Keratinocyte (primary cell): ENCODE measurements around the gene ST3GAL6. TPM values are rescaled to one million over a fixed set of nuclear protein-coding genes. Genes with fewer than 3 reads are reported as not detected.

ENCODE experiments used
- DNase-seq: peaks from one replicate; pipeline ENCODE4 v3.0.0-alpha.2; 2011; ENCODE audit warnings: low read depth, missing footprints, low spot score
- FAIRE-seq: peaks from 2 replicates; lab custom pipeline; 2011; peaks lifted over from hg19 to GRCh38; lab: Jason Lieb, UNC
- H2AFZ ChIP-seq: 2 replicates; pipeline ENCODE4 v1.6.0; 2012; ENCODE audit warnings: low read length, control low read depth, inconsistent platforms; ENCODE audit not compliant: control insufficient read depth
- H3K27ac ChIP-seq: 2 replicates; pipeline ENCODE4 v1.5.1; 2011; ENCODE audit warnings: low read length; ENCODE audit not compliant: control insufficient read depth, insufficient read depth
- H3K27me3 ChIP-seq: 3 replicates; pipeline ENCODE4 v1.6.0; 2011; ENCODE audit warnings: low read length; ENCODE audit not compliant: control insufficient read depth, insufficient read depth; ENCODE audit errors: extremely low read depth
- H3K36me3 ChIP-seq, 2 experiments: 2 replicates in 1 of 2; 3 replicates in 1 of 2; pipeline ENCODE4 v1.5.1; 2011; ENCODE audit warnings: low read length in 2 of 2, mild to moderate bottlenecking in 1 of 2; ENCODE audit not compliant: control insufficient read depth in 2 of 2, insufficient read depth in 2 of 2; ENCODE audit errors: extremely low read depth in 1 of 2
- H3K4me1 ChIP-seq: 3 replicates; pipeline ENCODE4 v1.5.1; 2011; ENCODE audit warnings: low read length; ENCODE audit not compliant: control insufficient read depth, insufficient read depth; ENCODE audit errors: extremely low read depth
- H3K4me2 ChIP-seq: 3 replicates; pipeline ENCODE4 v1.6.0; 2011; ENCODE audit warnings: low read depth, low read length; ENCODE audit not compliant: control insufficient read depth, insufficient read depth; ENCODE audit errors: extremely low read depth
- H3K4me3 ChIP-seq, 3 experiments: fragments of 200-600 bp in 1 of 3; sonication (generic) in 1 of 3; 2 replicates in 2 of 3; 3 replicates in 1 of 3; pipeline ENCODE4 v1.5.1; 2011 to 2016; ENCODE audit warnings: low read length in 3 of 3, mild to moderate bottlenecking in 3 of 3, control low read depth in 2 of 3, inconsistent platforms in 1 of 3, low read depth in 1 of 3, mixed read lengths in 1 of 3, mixed run types in 1 of 3, moderate library complexity in 1 of 3; ENCODE audit not compliant: control insufficient read depth in 2 of 3, insufficient read depth in 2 of 3; ENCODE audit errors: extremely low read depth in 1 of 3
- H3K79me2 ChIP-seq: 2 replicates; pipeline ENCODE4 v1.6.0; 2012; ENCODE audit warnings: low read length; ENCODE audit not compliant: control insufficient read depth, insufficient read depth
- H3K9ac ChIP-seq: 3 replicates; pipeline ENCODE4 v1.6.0; 2011; ENCODE audit warnings: low read length; ENCODE audit not compliant: control insufficient read depth, insufficient read depth; ENCODE audit errors: extremely low read depth
- H3K9me1 ChIP-seq: 3 replicates; pipeline ENCODE4 v1.6.0; 2011; ENCODE audit warnings: low read length; ENCODE audit not compliant: control insufficient read depth, insufficient read depth; ENCODE audit errors: extremely low read depth
- H3K9me3 ChIP-seq: 2 replicates; pipeline ENCODE4 v1.5.1; 2012; ENCODE audit warnings: low read depth, low read length; ENCODE audit not compliant: control insufficient read depth
- H4K20me1 ChIP-seq: 3 replicates; pipeline ENCODE4 v1.6.0; 2011; ENCODE audit warnings: low read length; ENCODE audit not compliant: control insufficient read depth, insufficient read depth; ENCODE audit errors: extremely low read depth
- EZH2 ChIP-seq: IDR thresholded peaks from one replicate; pipeline ENCODE4 v1.6.1; 2012; ENCODE audit warnings: inconsistent platforms, mild to moderate bottlenecking, low read length, moderate library complexity
- dilution Hi-C: fragments of 300-500 bp; cut with MboI; formaldehyde crosslinking; loops from one replicate; pipeline ENCODE4 v1.7.0; 2020; ENCODE audit warnings: low sequenced_read_pairs; ENCODE audit not compliant: extremely low pct_ligation_motif_present
- polyA plus RNA-seq, 5 experiments: library from polyadenylated mRNA; depleted of rRNA in 3 of 5; stranded (reverse) in 3 of 5; stranded (forward) in 1 of 5; unstranded in 1 of 5; fragments of >200 nt; gene quantifications; 1 replicate in 1 of 5; 2 replicates in 3 of 5; 3 replicates in 1 of 5; pipeline versions ENCODE4 v1.2.1 to v1.2.3, GENCODE V29; 2011 to 2012; ENCODE audit warnings: missing spikeins in 2 of 5, low read depth in 1 of 5, low replicate concordance in 1 of 5
- TF ChIP-seq, protein P1 (sequence below), 3 experiments: IDR thresholded peaks in 1 of 3; conservative IDR thresholded peaks in 1 of 3; optimal IDR thresholded peaks in 1 of 3; 2 replicates in 2 of 3; 3 replicates in 1 of 3; pipeline versions ENCODE3 to v1.5.1; 2011; ENCODE audit warnings: low read length in 3 of 3, mild to moderate bottlenecking in 3 of 3, moderate library complexity in 2 of 3, control low read depth in 1 of 3, inconsistent platforms in 1 of 3; ENCODE audit not compliant: insufficient read depth in 2 of 3; ENCODE audit errors: extremely low read depth in 1 of 3

ST3GAL6 gene
- polyA plus RNA-seq, 1 donor (not counting 4 experiments of a cell fraction or from before 2014, with no cell fraction given), result 5.3 TPM

GRCh38 chr3:98826126-98826525, 63.0 kb downstream of the ST3GAL6 start:
- H2AFZ ChIP-seq, result no peak overlapping the region
- H3K27ac ChIP-seq, result peak overlapping the region; percentile 42
- peaks cover 3% of the 10 kb centered on the region for H4K20me1 ChIP-seq
- peak; percentile 55 for FAIRE-seq
- peaks cover 11 to 26% of the 10 kb centered on the region in 2 experiments for H3K36me3 ChIP-seq
- no peak for DNase-seq
- no peaks in the 10 kb centered on the region for H3K9me3 ChIP-seq
- no peaks in the 10 kb centered on the region for H3K27me3 ChIP-seq
- dilution Hi-C loops, result no loop called here
- H3K4me1 ChIP-seq, result peaks cover 5% of the 10 kb centered on the region
- peaks cover 44% of the 10 kb centered on the region for H3K79me2 ChIP-seq
- H3K9me1 ChIP-seq, result no peaks in the 10 kb centered on the region
- no peak overlapping the region for H3K9ac ChIP-seq
- H3K4me2 ChIP-seq, result no peak overlapping the region
- no peak overlapping the region for H3K4me3 ChIP-seq
- TF ChIP-seq, protein P1, sequence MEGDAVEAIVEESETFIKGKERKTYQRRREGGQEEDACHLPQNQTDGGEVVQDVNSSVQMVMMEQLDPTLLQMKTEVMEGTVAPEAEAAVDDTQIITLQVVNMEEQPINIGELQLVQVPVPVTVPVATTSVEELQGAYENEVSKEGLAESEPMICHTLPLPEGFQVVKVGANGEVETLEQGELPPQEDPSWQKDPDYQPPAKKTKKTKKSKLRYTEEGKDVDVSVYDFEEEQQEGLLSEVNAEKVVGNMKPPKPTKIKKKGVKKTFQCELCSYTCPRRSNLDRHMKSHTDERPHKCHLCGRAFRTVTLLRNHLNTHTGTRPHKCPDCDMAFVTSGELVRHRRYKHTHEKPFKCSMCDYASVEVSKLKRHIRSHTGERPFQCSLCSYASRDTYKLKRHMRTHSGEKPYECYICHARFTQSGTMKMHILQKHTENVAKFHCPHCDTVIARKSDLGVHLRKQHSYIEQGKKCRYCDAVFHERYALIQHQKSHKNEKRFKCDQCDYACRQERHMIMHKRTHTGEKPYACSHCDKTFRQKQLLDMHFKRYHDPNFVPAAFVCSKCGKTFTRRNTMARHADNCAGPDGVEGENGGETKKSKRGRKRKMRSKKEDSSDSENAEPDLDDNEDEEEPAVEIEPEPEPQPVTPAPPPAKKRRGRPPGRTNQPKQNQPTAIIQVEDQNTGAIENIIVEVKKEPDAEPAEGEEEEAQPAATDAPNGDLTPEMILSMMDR (optimal IDR thresholded peaks at IDR 0.05 in 1 of 3, IDR thresholded peaks at IDR 0.05 in 1 of 3, conservative IDR thresholded peaks at IDR 0.05 in 1 of 3; ENCODE audit: extremely low read depth in 1 of 3, insufficient read depth in 2 of 3, low read length in 3 of 3), result no peak
- TF ChIP-seq EZH2, result no peak

GRCh38 chr3:98827221-98827920, 64.2 kb downstream of the ST3GAL6 start:
- Histone ChIP-seq H3K9me1 (no peaks in the 10 kb centered on the region), H3K4me2 (no peak overlapping the region), H3K36me3 (peaks cover 11 to 20% of the 10 kb centered on the region in 2 experiments), H3K4me3 (no peak overlapping the region), H3K9ac (no peak overlapping the region), H3K79me2 (peaks cover 50% of the 10 kb centered on the region), H3K27ac (no peak overlapping the region), H4K20me1 (peaks cover 3% of the 10 kb centered on the region), H3K4me1 (peaks cover 5% of the 10 kb centered on the region), H3K27me3 (no peaks in the 10 kb centered on the region), H2AFZ (no peak overlapping the region), H3K9me3 (no peaks in the 10 kb centered on the region)
- FAIRE-seq, result peak; percentile 39
- dilution Hi-C loops, result no loop called here
- no peak for DNase-seq
- TF ChIP-seq EZH2, result no peak
- TF ChIP-seq, protein P1 (optimal IDR thresholded peaks at IDR 0.05 in 1 of 3, IDR thresholded peaks at IDR 0.05 in 1 of 3, conservative IDR thresholded peaks at IDR 0.05 in 1 of 3; ENCODE audit: extremely low read depth in 1 of 3, insufficient read depth in 2 of 3, low read length in 3 of 3), result no peak
